NCI-H82 (cell line): Measurements from ENCODE around the gene PLTP.
"Not testable (repeated sequence)": the region's sequence is repeated elsewhere in the genome, so short reads cannot be mapped to it uniquely, and the experiment has no call there.

ENCODE experiments used
- DNase-seq: peaks from one replicate; lab custom pipeline; 2025; lab: John Stamatoyannopoulos, UW

PLTP gene, protein sequence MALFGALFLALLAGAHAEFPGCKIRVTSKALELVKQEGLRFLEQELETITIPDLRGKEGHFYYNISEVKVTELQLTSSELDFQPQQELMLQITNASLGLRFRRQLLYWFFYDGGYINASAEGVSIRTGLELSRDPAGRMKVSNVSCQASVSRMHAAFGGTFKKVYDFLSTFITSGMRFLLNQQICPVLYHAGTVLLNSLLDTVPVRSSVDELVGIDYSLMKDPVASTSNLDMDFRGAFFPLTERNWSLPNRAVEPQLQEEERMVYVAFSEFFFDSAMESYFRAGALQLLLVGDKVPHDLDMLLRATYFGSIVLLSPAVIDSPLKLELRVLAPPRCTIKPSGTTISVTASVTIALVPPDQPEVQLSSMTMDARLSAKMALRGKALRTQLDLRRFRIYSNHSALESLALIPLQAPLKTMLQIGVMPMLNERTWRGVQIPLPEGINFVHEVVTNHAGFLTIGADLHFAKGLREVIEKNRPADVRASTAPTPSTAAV

DNA sequence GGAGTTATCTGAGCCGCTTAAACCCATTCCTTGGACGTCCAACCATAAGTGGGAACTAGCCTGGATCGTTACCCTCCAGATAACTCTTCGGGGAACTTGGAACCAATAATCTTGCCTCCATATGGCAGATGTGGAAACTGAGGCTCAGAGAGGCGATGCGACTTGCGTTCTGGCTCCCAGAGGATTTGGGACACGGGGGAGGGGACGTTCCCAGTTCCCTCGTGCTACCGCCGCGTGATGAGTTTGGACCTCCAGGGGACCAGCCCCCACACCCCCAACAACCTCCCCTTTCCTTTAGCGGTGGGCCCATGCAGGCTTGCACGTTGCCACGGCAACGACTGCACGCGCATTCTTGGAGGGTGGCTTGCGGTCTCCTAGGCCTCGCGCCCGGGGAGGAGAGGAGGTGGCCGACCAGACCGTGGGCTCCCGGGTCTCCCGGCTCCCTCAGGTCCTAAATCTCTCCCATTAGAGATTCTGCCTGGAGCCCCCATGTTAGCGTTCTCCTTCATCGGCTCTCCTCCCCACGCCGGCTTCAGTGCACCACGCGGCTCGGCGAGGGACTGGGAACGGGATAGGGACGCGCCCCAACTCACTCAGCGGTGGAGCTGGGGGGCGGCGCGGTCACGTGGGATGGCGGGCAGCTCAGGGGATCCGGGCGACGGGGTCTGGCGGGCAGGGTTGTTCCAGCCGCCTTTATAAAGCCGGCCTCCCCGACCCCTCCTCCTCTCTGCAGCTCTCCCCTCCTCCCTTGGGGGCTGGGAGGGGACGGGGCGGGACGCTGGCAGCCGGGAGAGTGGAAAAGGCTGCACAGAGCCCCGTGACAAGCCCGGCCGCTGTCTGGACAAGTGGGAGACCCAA is at the start of gene PLTP:
PLTP (minus strand) TSS at position 670 of the 858 bp plus-strand sequence. CDS start 703 bp downstream, outside the sequence.
- DNase-seq, result peak; percentile 90

DNA sequence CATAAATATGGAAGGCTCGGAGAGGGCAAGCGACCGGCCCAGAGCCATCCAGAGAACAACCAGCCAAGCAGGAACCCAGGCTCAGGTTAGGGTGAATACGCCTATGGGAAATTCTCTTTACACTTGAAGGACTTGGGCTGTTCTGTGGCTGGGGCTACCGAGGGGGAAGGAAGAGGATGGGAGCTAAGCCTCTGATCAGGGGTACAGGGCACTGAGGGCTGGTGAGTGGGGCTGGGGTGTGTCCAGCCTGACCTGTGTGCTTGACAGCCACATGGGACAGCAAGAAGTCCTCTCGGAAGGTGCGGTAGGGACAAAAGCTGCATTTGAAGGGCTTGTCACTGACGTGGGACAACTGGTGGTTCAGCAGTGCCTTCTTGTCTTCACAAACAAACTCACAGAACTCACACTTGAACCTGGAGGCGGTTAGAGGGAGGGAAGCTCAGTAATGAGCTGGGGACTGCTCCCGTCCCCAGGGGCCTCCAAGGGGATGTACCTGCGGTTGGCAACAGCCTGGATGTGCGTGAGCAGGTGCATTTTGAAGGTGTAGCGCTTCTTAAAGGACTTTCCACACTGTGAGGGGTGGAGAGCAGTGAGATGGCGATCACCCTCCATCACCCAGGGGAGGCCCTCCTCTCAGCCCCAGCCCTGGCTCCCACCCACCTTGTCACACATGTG is 48.1 kb upstream of the PLTP start:
- no peak for DNase-seq

DNA sequence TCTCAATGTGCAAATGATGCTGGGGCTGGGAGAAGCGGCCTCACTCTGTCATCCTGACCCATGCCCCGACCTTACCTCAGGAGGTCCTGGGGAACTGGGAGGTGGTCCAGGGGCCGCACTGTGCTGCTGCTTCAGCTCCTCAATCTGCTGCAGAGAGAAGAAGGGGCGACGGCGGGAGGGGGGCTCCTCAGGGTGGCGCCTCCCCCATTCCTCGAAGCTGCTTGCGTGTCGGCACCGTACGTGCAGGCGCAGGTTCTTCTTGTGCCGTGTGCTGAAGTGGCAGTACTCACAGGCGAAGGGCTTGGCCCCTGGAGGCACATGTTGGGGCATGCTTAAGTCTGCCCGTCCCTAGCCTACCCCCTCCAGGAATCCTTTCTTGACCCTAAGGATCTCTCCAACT is 47.2 kb upstream of the PLTP start:
- DNase-seq, result no peak

DNA sequence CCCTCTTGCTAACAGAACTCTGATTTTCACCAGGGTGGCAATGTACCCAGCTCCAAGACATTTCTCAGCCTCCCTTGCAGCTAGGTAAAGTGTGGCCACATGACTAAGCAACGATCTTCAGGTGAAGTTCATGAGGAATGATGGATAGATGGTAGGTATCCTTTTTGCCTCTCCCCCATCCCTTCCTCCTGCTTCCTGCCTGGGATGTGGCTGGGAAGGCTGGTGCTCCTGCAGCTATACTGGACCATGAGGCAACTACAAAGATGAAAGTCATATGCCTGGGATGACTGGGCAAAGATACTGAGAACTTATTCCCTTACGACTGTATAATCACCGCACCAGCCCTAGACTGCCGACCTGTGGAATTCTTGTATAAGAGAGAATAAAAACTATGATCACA is 46.6 kb upstream of the PLTP start:
- no peak for DNase-seq

DNA sequence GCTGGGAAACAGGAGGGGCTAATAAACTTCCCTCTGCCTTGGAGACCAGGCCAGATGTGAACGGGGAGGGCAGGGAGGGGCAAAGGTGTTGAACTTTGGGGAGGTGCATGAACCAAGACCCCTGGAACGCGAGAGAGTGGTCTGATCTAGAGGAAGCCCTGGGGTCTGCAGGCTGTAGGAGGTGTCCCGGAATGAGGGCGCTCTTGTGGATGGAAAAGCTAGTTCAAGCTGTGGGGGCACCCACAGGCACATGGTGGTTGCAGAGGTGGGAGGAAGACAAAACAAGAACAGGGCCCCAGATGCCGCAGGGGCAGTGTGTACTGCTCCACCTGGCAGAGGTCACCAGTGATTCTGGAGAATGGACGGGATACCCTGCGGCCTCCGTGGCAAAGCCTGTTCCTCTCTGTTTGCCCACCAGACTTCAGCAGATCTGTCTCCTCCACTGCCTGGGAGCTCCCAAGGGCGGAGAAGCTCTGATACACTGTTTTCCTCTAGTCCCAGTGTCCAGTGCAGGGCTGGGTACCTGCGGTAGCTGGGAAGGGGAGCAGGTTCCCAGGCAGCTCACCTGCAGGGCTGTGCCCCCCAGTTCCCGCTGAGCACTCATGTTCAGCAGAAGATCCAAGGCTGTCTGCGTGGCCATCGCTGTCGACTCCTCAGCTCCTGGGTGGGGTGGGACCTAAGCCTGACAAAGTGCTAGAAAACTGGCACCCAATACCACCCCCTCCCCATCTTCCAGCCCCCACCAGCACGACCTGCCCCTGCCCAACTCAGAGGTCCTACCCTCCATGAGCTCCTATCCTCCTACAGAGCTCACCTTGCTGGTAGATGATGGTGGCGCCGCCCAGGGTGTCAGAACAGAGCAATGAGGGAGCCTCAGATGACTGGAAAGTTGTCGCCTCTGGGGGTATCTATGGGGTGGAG is 45.3 kb upstream of the PLTP start:
- no peak for DNase-seq

DNA sequence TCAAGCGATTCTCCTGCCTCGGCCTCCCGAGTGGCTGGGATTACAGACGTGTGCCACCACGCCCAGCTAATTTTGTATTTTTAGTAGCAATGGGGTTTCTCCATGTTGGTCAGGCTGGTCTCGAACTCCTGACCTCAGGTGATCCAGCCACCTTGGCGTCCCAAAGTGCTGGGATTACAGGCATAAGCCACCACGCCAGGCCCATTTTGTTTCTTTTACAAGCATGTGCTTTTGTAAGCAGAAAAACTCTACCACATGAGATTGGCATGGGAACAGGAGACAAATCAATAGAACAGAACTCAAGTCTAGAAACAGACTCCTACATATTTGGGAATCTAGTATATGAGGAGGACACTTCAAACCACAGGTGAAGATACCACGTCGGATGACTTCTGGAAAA is 44.4 kb upstream of the PLTP start:
- not testable (repeated sequence) for DNase-seq

DNA sequence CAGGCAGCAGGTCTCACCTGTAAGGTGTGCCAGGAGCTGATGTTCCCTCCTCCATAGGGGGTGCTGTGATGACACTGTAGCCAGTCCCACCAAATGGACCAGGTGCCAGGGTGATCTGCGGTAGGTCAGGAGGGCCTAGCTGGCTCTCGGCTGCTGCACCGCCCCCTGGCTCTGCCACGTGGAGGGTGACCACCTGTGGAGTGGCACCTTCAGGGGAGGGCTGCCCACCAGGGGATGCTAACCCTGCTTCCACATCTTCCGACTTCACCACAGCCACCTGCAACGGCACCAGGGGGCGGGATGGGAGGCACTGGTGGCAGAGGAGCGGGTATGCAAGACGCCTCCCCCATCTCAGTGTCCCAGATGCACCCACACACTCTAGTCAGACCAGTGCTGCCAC is 41.7 kb upstream of the PLTP start:
- DNase-seq, result no peak

DNA sequence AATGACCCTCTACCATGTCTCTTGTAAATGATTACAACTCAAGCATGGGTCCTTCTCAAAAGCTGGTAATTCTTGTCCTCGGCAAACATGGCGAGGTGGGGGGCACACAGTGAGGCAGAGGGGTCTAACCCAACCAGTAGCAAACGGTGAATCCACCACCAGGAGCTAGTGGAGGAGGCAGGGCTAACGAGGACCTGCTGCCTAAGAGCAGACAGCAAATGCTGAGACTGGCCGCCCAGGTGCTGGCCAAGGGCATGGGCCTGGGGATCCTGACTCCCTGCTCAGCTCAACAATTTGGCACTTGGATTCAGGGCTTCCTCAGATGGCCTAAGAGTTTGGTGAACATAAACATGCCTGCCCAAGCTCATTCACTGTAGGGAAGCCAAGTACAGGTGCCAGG is 40.9 kb upstream of the PLTP start:
- DNase-seq, result no peak

DNA sequence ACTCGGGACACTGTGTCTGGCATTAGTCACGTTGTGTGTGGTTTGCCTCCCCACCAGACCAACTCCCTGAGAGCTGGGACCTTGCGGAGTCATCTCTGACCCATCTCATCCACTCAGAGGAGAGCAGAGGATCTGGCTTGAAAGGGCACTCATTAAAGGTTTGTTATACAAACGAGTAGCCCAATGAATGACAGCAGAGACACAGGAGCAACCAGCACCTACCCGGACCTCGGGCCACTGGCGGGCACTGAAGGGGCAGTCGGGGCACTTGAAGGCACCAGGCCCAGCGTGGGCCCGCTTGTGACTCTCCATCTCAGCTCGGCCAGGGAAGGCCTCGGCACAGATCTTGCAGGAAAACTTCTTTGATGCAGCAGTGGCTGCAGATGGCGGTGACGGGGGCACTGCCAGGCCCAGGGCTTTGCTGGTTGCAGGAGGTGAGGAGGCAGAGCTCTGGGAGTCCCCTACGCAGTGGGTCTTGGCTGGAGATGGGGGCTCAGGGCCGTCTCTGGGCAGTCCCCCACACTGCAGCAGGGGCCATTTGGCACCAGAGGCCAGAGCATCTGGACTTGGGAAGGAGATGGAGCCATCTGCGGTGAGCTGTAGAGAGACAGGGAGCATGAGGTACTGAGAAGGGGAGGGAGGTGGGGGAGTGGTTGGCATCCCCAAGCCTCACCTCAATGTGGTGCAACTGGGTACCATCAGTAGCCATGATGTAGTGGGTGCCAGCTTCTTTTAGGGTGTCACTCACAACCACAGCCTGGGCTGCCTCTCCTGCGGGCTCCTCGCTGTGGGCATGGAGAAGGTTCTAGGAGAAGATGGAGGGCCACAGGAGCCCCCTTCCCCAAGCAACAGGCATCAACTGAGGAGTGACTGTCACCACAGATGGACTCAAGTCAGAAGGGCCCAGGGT is 40.2 kb upstream of the PLTP start:
- DNase-seq, result no peak

DNA sequence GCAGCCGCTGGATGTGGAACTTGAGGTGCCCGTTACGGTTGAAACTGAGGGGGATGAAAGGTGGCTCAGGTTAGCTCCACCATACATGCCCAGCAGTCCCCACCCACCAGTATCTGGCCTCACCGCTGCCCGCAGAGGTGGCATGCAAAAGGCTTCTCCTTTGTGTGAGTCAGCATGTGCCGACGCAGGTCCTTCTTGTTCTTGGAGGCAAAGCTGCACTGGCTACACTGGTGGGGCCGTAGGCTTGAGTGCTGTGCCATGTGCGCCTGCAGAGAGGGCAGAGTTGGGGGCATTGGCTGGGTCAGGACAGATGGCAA is 38.3 kb upstream of the PLTP start:
- DNase-seq, result no peak

DNA sequence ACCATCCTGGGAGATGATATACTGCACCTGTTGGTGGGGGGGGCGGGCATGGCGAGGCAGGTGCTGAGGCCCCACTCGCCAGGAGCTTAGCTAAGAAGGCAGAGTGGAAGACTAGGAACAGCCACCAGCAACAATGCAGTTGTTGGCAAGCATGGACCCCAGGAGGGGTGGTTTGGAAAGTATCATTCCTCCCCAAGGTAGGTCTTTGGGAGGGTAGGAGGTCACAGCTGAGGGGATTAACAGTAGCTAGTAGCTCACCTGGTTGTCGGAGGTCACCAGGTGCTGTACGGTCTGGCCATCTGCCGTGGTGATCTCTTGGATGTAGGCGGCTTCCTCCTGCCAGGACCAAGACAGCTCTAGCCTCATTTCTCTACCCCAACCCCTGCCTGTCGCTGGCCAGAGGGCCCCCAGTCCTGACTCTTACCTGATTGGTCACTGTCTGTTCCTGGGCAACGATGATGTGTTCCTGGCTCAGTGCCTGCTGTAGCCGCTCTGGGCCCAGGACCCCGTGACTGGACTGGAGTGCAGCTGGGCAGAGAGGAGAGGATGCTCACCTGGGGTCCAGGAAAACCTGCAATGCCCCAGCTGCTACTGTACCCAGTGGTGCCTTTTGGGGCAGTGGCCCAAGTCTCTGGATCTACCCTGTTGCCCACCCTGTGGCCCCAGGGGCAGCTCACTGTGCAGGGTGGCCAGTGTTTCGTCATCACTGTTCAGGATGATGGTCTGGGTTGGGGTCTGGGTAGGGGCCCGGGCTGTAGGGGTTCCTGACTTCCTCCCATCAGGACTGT is 37.8 kb upstream of the PLTP start:
- peak; percentile 28 for DNase-seq

DNA sequence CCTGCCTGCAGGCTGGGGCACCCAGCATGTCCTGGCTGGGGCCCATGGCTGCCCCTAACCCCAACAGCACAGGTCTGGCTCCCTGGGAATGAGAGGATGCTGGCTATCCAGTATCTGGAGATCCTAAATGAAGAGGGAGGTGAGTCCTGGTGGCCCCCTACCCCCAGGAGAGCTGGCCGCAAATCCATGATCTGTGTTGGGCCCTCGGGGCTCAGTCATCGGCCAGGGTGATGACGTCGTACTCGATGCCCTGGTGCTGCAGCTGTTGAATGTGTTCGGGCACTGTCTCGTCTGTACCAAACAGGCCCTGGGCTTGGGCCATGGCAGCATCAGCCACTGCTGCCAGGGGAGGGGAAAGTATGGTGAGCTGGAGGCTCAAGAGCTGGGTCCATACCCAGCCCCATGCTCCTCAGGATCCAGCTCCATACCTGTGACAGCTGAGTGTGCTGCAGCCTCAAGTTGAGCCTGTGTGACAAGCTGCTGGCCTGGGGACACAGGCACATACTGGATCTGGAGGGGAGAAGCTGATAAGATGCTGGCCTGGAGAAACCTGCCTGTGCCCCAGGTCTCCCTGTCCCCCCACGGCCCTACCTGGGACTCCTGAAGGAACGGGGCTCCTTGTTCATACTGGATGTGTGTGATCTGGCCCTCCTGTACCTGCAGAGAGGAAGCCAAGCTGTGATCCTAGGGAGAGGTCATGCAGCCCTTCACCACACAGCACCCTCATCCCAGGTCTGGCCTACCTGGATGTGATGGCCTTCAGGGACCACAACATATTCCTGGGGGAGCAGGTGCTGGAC is 37.0 kb upstream of the PLTP start:
- DNase-seq, result no peak

DNA sequence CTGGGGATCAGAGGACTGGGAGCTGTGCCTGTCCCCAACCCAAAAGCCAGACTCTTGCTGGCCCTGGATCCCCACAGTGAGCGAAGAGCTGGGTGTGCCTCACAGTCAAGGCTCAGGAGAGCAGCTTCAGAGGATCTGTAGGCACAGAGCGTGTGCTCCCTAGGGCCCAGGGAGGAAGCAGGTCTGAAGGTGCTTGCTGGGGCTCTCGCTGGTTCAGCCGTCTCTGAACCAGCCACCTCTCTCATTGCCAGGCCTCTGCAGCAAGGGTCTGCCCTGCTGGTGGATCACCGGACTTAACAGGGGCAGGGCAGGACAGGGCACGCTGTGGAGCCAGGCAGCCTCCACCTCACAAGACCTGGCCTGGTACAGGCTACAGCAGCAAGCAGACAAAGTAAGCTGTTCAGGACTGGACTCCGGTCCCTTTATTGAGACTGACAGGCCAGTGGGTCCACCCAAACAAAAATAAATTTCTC is 36.3 kb upstream of the PLTP start:
- DNase-seq, result no peak

DNA sequence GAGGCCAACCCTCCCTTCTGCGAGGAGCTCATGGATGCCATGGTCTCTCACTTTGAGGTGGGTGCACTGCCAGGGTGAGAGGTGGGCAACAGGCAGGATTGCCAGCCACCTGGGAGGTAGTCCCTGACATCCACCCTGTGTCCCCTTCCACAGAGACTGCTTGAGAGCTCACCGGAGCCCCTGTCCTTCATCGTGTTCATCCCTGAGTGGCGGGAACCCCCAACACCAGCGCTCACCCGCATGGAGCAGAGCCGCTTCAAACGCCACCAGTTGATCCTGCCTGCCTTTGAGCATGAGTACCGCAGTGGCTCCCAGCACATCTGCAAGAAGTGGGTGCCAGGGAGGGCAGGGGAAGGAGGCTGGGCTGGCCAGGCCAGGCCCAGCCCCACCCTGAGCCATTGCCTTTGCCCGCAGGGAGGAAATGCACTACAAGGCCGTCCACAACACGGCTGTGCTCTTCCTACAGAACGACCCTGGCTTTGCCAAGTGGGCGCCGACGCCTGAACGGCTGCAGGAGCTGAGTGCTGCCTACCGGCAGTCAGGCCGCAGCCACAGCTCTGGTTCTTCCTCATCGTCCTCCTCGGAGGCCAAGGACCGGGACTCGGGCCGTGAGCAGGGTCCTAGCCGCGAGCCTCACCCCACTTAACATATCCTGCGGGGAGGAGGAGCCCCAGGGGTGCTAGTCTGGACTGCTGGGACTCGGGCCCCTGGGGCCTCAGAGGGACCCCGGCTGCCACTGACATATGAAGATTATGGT is 35.3 kb upstream of the PLTP start:
- DNase-seq, result no peak

DNA sequence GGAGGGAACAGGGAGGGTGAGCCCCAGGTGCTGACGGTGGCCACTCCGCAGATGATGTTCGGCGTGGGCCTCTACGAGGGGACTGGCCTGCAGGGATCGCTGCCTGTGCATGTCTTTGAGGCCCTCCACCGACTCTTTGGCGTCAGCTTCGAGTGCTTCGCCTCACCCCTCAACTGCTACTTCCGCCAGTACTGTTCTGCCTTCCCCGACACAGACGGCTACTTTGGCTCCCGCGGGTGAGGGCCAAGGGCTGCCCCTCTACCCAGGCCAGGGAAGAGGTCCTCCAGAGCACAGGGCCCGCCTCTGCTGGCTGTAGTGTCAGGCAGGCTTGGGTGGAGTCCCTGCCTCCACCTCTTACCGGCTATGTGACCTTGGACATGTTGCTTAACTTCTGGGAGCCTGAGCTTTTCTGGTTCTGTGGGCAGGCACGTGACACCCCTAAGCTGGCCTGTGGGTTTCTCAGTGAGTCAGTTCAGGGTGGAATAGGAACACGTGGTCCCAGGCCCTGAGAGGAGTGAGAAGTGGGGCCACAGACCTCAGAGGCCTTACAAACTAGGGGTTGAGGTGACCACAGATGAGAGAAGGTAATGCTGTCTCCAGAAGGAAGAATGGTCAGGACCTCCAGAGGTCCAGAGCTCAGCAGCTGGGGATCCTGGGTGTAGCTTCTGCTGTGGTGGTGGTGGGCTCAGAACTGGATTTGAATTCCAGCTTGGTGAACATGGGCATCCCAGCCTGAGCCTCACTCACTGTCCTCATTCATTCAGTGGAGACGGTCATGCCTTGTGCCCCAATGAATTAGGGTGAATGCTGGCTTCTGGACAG is 34.4 kb upstream of the PLTP start:
- no peak for DNase-seq

DNA sequence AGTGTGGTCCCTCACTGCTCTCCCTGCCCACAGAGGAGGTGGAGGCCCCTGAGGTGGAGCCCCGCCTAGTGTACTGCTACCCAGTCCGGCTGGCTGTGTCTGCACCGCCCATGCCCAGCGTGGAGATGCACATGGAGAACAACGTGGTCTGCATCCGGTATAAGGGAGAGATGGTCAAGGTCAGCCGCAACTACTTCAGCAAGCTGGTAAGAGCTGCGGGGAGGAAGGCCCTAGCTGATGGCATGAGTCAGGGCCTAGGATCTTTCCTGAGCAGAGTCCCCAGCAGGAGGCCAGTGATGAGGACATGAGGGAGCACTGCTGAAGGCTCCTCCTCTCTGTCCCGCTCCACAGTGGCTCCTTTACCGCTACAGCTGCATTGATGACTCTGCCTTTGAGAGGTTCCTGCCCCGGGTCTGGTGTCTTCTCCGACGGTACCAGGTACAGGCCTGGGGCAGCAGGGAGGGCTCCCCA is 33.8 kb upstream of the PLTP start:
- no peak for DNase-seq
